ENCODE measurements around the gene AIF1.
A peak's percentile ranks its signal among the peaks of the same experiment; 100 is the strongest.

AIF1 gene

DNA sequence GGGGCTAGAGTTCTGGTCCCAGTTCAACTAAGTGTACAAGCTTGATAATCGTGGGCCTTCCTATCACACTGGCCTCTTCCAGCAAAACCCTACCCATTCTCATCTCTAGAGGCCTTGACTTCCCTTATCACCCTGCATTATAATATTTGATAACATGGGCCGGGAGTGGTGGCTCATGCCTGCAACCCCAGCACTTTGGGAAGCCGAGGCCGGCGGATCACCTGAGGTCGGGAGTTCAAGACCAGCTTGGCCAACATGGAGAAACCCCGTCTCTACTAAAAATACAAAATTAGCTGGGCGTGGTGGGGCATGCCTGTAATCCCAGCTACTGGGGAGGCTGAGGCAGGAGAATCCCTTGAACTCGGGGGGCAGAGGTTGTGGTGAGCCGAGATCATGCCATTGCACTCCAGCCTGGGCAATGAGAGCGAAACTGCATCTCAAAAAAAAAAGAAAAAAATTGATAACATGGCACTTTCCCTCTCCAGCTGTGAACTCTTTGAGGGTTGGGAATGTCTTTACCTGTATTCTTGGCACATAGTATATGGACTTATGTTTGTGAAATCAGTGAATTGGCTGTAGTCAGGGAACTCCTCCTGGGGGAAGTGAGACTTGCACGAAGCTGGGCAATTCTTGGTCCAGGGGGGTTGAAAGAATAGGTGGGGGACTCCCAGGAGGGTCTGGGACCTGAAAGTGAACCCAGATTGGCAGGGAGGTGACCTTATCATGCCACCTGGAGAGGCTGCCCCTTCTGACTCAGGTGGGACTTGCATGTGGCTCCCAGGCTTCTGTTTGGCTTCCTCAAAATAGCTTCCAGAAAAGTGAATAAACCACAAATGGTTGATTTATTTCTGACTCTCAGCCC, 46.5 kb downstream of the AIF1 start:
- Histone ChIP-seq H3K27me3 (ENCODE audit: insufficient read depth, low read length) (no peaks in the 10 kb centered on the region), H3K27ac (ENCODE audit: low read depth, low read length) (peak overlapping the region; percentile 81), H3K36me3 (ENCODE audit: insufficient read depth, low read length) (peaks cover 38% of the 10 kb centered on the region), H3K4me3 (ENCODE audit: low read length) (peak overlapping the region; percentile 83), H3K9ac (ENCODE audit: low read depth, low read length) (peak overlapping the region; percentile 91; the same call in 1 of the 2 replicates), H3K4me1 (ENCODE audit: insufficient read depth, low read length) (peaks cover 19% of the 10 kb centered on the region), H3K9me3 (ENCODE audit: insufficient read depth, low read depth, low read length) (no peaks in the 10 kb centered on the region)
- 91% methylated on average over 12 of the region's 12 CpGs for WGBS

DNA sequence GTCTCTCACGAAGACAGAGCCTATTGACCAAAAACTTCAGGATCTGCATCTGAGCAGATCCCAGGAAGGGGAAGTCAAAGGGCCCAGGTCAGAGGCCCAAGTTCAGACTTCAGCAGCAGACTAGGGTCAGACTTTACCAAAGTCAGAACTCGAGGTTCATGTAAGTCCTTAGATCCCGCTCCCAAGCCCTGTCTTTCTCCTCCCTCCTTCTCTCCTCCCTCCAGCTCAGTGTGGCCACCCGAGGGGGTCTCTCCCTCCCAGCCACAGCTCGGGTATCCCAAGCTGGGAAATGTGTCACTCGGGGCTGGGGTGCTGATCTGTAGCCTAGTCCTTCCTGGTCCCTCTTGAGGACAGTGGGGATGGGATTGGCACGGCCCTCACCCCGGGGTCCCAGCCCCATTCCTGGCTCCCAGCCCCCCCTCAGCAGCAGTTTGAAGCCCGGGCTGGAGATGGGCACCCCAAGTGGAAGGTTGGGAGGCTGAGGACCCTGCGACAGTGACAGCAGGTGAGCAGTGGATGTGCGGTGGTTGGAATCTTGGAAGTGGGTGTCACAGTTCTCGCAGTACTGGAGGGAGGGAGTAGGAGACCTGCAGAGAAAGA, 47.2 kb downstream of the AIF1 start:
- 96% methylated on average over 12 of the region's 12 CpGs for WGBS
- Histone ChIP-seq H3K27ac (ENCODE audit: low read depth, low read length) (no peak overlapping the region), H3K27me3 (ENCODE audit: insufficient read depth, low read length) (no peaks in the 10 kb centered on the region), H3K36me3 (ENCODE audit: insufficient read depth, low read length) (peaks cover 40% of the 10 kb centered on the region), H3K4me1 (ENCODE audit: insufficient read depth, low read length) (peaks cover 19% of the 10 kb centered on the region), H3K4me3 (ENCODE audit: low read length) (no peak overlapping the region), H3K9ac (ENCODE audit: low read depth, low read length) (no peak overlapping the region), H3K9me3 (ENCODE audit: insufficient read depth, low read depth, low read length) (no peaks in the 10 kb centered on the region)

- Histone ChIP-seq H3K4me1 (ENCODE audit: insufficient read depth, low read length) (peaks cover 19% of the 10 kb centered on the region), H3K4me3 (ENCODE audit: low read length) (peak overlapping the region; percentile 96), H3K36me3 (ENCODE audit: insufficient read depth, low read length) (peaks cover 41% of the 10 kb centered on the region), H3K9ac (ENCODE audit: low read depth, low read length) (no peak overlapping the region; the same call in 1 of the 2 replicates), H3K9me3 (ENCODE audit: insufficient read depth, low read depth, low read length) (no peaks in the 10 kb centered on the region), H3K27ac (ENCODE audit: low read depth, low read length) (peak overlapping the region; percentile 20), H3K27me3 (ENCODE audit: insufficient read depth, low read length) (no peaks in the 10 kb centered on the region)
- WGBS: 86% methylated on average over 8 of the region's 9 CpGs
Measured at GRCh38 chr6:31663126-31663960, 48.3 kb downstream of the AIF1 start.

DNA sequence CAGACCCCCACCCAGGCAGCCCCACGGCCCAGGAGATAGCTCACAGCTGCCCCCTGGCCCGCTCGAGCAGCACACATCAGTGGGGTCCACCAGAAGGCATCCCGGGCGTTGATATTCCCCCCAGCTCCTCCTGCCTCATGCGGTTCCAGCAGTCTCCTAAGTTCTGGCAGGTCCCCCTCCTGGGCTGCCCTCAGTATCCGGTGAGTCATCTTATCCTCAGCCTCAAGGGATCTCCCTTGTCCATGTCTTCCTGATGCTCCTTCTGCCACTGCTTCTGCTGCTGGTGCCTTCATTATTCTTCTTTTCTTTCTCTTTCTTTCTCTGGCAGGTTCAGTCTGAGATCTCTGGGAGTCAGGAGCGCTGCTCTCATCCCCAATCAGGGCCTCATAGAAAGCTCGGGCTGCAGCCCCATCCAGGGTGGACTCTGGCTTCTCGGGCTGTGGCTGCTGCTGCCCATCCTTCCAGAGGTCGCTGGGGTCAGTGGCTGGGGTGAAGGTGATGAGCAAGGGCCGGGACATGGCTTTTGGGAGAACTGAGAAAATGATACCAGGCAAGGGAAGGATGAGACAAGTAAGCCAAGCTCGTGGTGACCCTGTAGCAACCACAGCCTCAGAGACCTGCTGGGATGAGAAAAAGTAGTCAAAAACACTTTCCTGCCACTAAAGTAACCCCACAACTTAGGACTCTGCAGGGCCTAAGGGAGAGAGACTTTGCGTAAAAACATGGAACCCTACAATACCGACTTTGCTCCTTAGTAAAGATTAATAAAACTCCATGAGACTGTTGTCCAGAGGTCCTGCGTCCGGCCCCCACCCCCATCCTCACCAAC, 49.1 kb downstream of the AIF1 start:
- WGBS: 43% methylated on average over 17 of the region's 17 CpGs
- H3K4me1 ChIP-seq (ENCODE audit: insufficient read depth, low read length): peaks cover 19% of the 10 kb centered on the region
- H3K36me3 ChIP-seq (ENCODE audit: insufficient read depth, low read length): peaks cover 49% of the 10 kb centered on the region

GRCh38 chr6:31664790-31665500, 49.9 kb downstream of the AIF1 start, which contains the start of gene GPANK1:
Gene GPANK1, minus strand, starts transcription at chr6:31664997. Its CDS starts 519 bp downstream, at chr6:31664478.
- peak within 1 kb of the TSS; percentile 96 for H3K9ac ChIP-seq (ENCODE audit: low read depth, low read length)
- H3K27ac ChIP-seq (ENCODE audit: low read depth, low read length): peak within 1 kb of the TSS; percentile 99
- WGBS: under 1% methylated on average over 38 of the region's 39 CpGs
- H3K9me3 ChIP-seq (ENCODE audit: insufficient read depth, low read depth, low read length): no peaks in the 10 kb centered on the region
- H3K4me3 ChIP-seq (ENCODE audit: low read length): peak within 1 kb of the TSS; percentile 96
- no peaks in the 10 kb centered on the region for H3K27me3 ChIP-seq (ENCODE audit: insufficient read depth, low read length)
- H3K36me3 ChIP-seq (ENCODE audit: insufficient read depth, low read length): peaks cover 57% of the 10 kb centered on the region
- peaks cover 16% of the 10 kb centered on the region for H3K4me1 ChIP-seq (ENCODE audit: insufficient read depth, low read length)

More for the DNA sequence above, 49.1 kb downstream of the AIF1 start:
- Histone ChIP-seq H3K4me3 (ENCODE audit: low read length) (peak overlapping the region; percentile 96), H3K27me3 (ENCODE audit: insufficient read depth, low read length) (no peaks in the 10 kb centered on the region), H3K9me3 (ENCODE audit: insufficient read depth, low read depth, low read length) (no peaks in the 10 kb centered on the region), H3K27ac (ENCODE audit: low read depth, low read length) (peak overlapping the region; percentile 99), H3K9ac (ENCODE audit: low read depth, low read length) (peak overlapping the region; percentile 96)

DNA sequence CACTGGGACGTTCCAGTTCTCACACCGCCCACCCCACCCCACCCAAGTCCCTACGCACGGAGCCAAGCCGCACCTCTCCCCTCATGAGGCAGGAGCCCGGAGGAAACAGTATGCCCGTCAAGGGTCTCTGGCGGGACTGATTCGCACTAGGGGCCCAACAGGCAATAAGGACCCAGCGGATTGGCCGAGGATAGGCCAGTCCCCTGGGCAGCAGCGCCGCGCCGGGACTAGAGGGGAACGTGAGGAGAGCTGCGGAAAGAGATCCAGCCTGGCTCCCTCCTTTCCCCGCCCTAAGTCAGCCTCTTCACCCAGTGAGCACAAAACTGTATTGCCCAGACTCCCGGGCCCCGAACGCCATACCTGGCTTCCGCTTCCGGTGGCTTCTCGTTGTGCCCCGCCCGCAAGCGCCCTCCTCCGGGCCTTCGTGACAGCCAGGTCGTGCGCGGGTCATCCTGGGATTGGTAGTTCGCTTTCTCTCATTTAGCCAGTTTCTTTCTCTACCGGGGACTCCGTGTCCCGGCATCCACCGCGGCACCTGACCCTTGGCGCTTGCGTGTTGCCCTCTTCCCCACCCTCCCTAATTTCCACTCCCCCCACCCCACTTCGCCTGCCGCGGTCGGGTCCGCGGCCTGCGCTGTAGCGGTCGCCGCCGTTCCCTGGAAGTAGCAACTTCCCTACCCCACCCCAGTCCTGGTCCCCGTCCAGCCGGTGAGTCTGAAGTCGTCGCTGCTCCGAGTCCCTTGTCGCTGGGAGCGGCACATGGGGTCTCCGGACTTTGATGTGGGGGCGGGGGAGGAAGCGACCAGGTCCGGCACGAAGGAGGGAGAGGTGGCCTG, 50.7 kb downstream of the AIF1 start, which contains the start of gene CSNK2B:
TSS of gene CSNK2B (plus strand) at position 580 of the 836 bp plus-strand sequence. CDS start 752 bp downstream, outside the sequence.
- peaks cover 65% of the 10 kb centered on the region for H3K36me3 ChIP-seq (ENCODE audit: insufficient read depth, low read length)
- peak within 1 kb of the TSS; percentile 96 for H3K4me3 ChIP-seq (ENCODE audit: low read length)
- no peaks in the 10 kb centered on the region for H3K9me3 ChIP-seq (ENCODE audit: insufficient read depth, low read depth, low read length)
- H3K27ac ChIP-seq (ENCODE audit: low read depth, low read length): peak within 1 kb of the TSS; percentile 99
- WGBS: under 1% methylated on average over 63 of the region's 63 CpGs
- no peaks in the 10 kb centered on the region for H3K27me3 ChIP-seq (ENCODE audit: insufficient read depth, low read length)
- peak within 1 kb of the TSS; percentile 96 for H3K9ac ChIP-seq (ENCODE audit: low read depth, low read length)
- peaks cover 16% of the 10 kb centered on the region for H3K4me1 ChIP-seq (ENCODE audit: insufficient read depth, low read length)

- Histone ChIP-seq H3K4me3 (ENCODE audit: low read length) (peak overlapping the region; percentile 96), H3K9ac (ENCODE audit: low read depth, low read length) (peak overlapping the region; percentile 87), H3K27ac (ENCODE audit: low read depth, low read length) (peak overlapping the region; percentile 82), H3K36me3 (ENCODE audit: insufficient read depth, low read length) (peaks cover 72% of the 10 kb centered on the region), H3K9me3 (ENCODE audit: insufficient read depth, low read depth, low read length) (no peaks in the 10 kb centered on the region), H3K4me1 (ENCODE audit: insufficient read depth, low read length) (peaks cover 12% of the 10 kb centered on the region), H3K27me3 (ENCODE audit: insufficient read depth, low read length) (no peaks in the 10 kb centered on the region)
- 12% methylated on average over 15 of the region's 15 CpGs for WGBS
Measured at GRCh38 chr6:31666337-31666965, 51.4 kb downstream of the AIF1 start.

Data from HUES64 (cell line).